Measurements from ENCODE around the gene APBA1. TPM values are rescaled to one million over a fixed set of nuclear protein-coding genes. Genes with fewer than 3 reads are reported as not detected.

APBA1 gene
- total and polyA plus RNA-seq, 2 of the 8 experiments (the other 6 are each of a cell fraction or from before 2014, with no cell fraction given) = 0.36 to 0.60 TPM

DNA sequence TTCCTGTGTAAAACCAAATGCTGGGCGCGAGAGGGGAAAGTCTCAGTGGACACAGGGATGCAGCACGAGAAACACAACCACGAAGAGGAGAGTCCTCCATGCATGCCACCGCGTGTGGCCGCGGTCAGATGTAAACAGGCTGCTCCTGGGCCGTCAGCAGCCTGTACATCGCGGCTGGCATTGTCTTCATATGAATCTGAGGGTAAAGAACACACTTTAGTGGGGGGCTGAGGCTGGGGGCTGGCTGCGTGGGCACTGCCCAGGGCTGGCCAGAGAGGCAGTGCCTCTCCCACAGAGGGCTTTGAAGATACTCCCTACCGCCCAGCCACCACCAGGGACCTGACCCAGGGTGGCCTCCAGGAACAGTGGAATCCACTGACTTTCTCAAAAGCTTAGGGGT, 241.0 kb downstream of the APBA1 start:
- Histone ChIP-seq H3K9me3 (ENCODE audit: insufficient read depth in 2 of 2, low read depth in 1 of 2, low read length in 1 of 2) (no peaks in the 10 kb centered on the region), H3K27me3 (replicated peaks in 1 of 4; ENCODE audit: control insufficient read depth in 3 of 4, extremely low read depth in 1 of 4, insufficient read depth in 3 of 4, low read length in 3 of 4) (no peaks in the 10 kb centered on the region), H2BK20ac (ENCODE audit: low read length) (no peak overlapping the region), H3K36me3 (ENCODE audit: control insufficient read depth in 2 of 4, insufficient read depth in 4 of 4, low read length in 3 of 4) (no peaks in the 10 kb centered on the region), H4K20me1 (replicated peaks in 1 of 2; ENCODE audit: control insufficient read depth in 1 of 2, insufficient read depth in 2 of 2, low read length in 2 of 2) (no peaks in the 10 kb centered on the region), H4K8ac (ENCODE audit: extremely low read depth, insufficient read depth, low read length) (no peak overlapping the region), H3K23ac (ENCODE audit: insufficient read length) (no peak overlapping the region), H2AFZ (ENCODE audit: low read length) (no peak overlapping the region), H4K91ac (replicated peaks; ENCODE audit: insufficient read length, low read length) (no peak overlapping the region), H3K56ac (replicated peaks; ENCODE audit: insufficient read length, low read depth, low read length) (no peak overlapping the region), H2BK5ac (ENCODE audit: low read depth, low read length) (no peak overlapping the region), H2BK120ac (replicated peaks; ENCODE audit: low read depth, low read length) (no peak overlapping the region), H2BK12ac (ENCODE audit: low read depth, low read length) (no peak overlapping the region), H3K18ac (ENCODE audit: extremely low read depth, low read length) (no peak overlapping the region), H2AK5ac (ENCODE audit: low read depth, low read length) (no peak overlapping the region), H4K5ac (ENCODE audit: insufficient read length, low read depth, low read length) (no peak overlapping the region), H3K4ac (replicated peaks; ENCODE audit: insufficient read length, low read depth, low read length) (no peak overlapping the region), H3K4me2 (ENCODE audit: insufficient read depth in 1 of 2, low read depth in 2 of 2, low read length in 2 of 2) (no peak overlapping the region), H3K4me3 (ENCODE audit: extremely low read depth in 1 of 4, insufficient read depth in 2 of 4, low read depth in 3 of 4, low read length in 4 of 4) (no peak overlapping the region), H3K4me1 (replicated peaks in 1 of 4; ENCODE audit: control insufficient read depth in 3 of 4, insufficient read depth in 4 of 4, low read length in 3 of 4) (no peaks in the 10 kb centered on the region), H3K27ac (ENCODE audit: low read depth, low read length) (no peak overlapping the region), H3K23me2 (ENCODE audit: low read depth, low read length) (no peaks in the 10 kb centered on the region), H3K79me2 (ENCODE audit: control insufficient read depth in 1 of 2, insufficient read depth in 2 of 2, low read length in 2 of 2) (no peaks in the 10 kb centered on the region), H3K9ac (replicated peaks in 1 of 4; ENCODE audit: extremely low read depth in 1 of 4, low read depth in 3 of 4, low read length in 3 of 4) (no peak overlapping the region), H2BK15ac (ENCODE audit: low read length) (no peak overlapping the region), H3K79me1 (ENCODE audit: low read depth, low read length) (no peaks in the 10 kb centered on the region), H3K14ac (ENCODE audit: insufficient read length) (no peak overlapping the region)
- no peak for DNase-seq (ENCODE audit: low read depth in 1 of 2, low spot score in 2 of 2)
- POLR2A ChIA-PET (ENCODE audit: partially characterized antibody) = no interaction called here
- CTCF ChIA-PET (ENCODE audit: partially characterized antibody) = interaction anchor here (1.2 to 2.7 kb wide), 5 partner anchors 9 to 115 kb away, joined by 3 to 26 read pairs (median 7); no protein-coding TSS in a partner anchor
- FAIRE-seq = no peak
- 90% methylated on average over 13 of the region's 13 CpGs; no CpG with 5 or more reads in 1 of the 2 experiments for WGBS, 2 experiments (ENCODE audit: extremely low coverage in 1 of 2, insufficient coverage in 1 of 2, insufficient read length in 1 of 2, insufficient replicate concordance in 2 of 2, low coverage in 1 of 2, low lambda C conversion rate in 2 of 2, missing lambda C conversion rate in 1 of 2)
- TF ChIP-seq CHD1 (IDR thresholded peaks at IDR 0.05; ENCODE audit: low read depth, low read length) (no peak), TBP (IDR thresholded peaks at IDR 0.05; ENCODE audit: low read depth, low read length) (no peak), NANOG (IDR thresholded peaks at IDR 0.05; ENCODE audit: insufficient read depth, low read depth, low read length, poor library complexity, severe bottlenecking) (no peak), SP2 (IDR thresholded peaks at IDR 0.05; ENCODE audit: low read length) (no peak), ASH2L (IDR thresholded peaks at IDR 0.05; ENCODE audit: low read length) (no peak), EGR1 (IDR thresholded peaks at IDR 0.05; ENCODE audit: borderline replicate concordance, low read depth, low read length) (no peak), TCF12 (IDR thresholded peaks at IDR 0.05; ENCODE audit: low read depth, low read length) (no peak), SUZ12 (IDR thresholded peaks at IDR 0.05; ENCODE audit: low read length) (no peak), CEBPB (IDR thresholded peaks at IDR 0.05; ENCODE audit: low read depth, low read length) (no peak), TAF1 (IDR thresholded peaks at IDR 0.05; ENCODE audit: low read depth, low read length) (no peak), EP300 (IDR thresholded peaks at IDR 0.05; ENCODE audit: borderline replicate concordance in 1 of 2, low read depth in 2 of 2, low read length in 2 of 2) (no peak), POLR2A (IDR thresholded peaks at IDR 0.05; ENCODE audit: control extremely low read depth in 1 of 2, low read depth in 2 of 2, low read length in 2 of 2) (no peak), KDM4A (IDR thresholded peaks at IDR 0.05; ENCODE audit: low read depth, low read length, severe bottlenecking) (no peak)

Measured in H1 (cell line).